HTERT RPE-1 (cell line): Measurements from ENCODE around the gene ELMOD3.
"Not testable (repeated sequence)": the region's sequence is repeated elsewhere in the genome, so short reads cannot be mapped to it uniquely, and the experiment has no call there.

Experiments
- in situ Hi-C: fragments of 300-500 bp; cut with MboI; formaldehyde crosslinking; loops from 4 replicates; pipeline ENCODE4 v1.14.3; 2020; ENCODE audit warnings: low sequenced_read_pairs

Gene ELMOD3

GRCh38 chr2:85371045-85371444 lies 16.5 kb downstream of the ELMOD3 start:
- in situ Hi-C loops = no loop called here

GRCh38 chr2:85376291-85377065 lies 21.9 kb downstream of the ELMOD3 start:
- in situ Hi-C loops = no loop called here

- in situ Hi-C loops = no loop called here
Measured at GRCh38 chr2:85377083-85377482, 22.5 kb downstream of the ELMOD3 start.

GRCh38 chr2:85378257-85378656 lies 23.7 kb downstream of the ELMOD3 start:
- in situ Hi-C loops = no loop called here

GRCh38 chr2:85380048-85380447 lies 25.5 kb downstream of the ELMOD3 start:
- in situ Hi-C loops = no loop called here

- in situ Hi-C loops = not testable (repeated sequence)
Measured at GRCh38 chr2:85383151-85383550, 28.6 kb downstream of the ELMOD3 start.

- in situ Hi-C loops = no loop called here
Measured at GRCh38 chr2:85383850-85384249, 29.3 kb downstream of the ELMOD3 start.

GRCh38 chr2:85385746-85386145 lies 31.2 kb downstream of the ELMOD3 start:
- in situ Hi-C loops = no loop called here

GRCh38 chr2:85387754-85388153 lies 33.2 kb downstream of the ELMOD3 start:
- in situ Hi-C loops = no loop called here

- in situ Hi-C loops = no loop called here
Measured at GRCh38 chr2:85388878-85389538, 34.4 kb downstream of the ELMOD3 start.

GRCh38 chr2:85390941-85391669 lies 36.5 kb downstream of the ELMOD3 start:
- in situ Hi-C loops = no loop called here

GRCh38 chr2:85393836-85394235 lies 39.3 kb downstream of the ELMOD3 start:
- in situ Hi-C loops = no loop called here

- in situ Hi-C loops = no loop called here
Measured at GRCh38 chr2:85394261-85394681, 39.7 kb downstream of the ELMOD3 start.

- in situ Hi-C loops = no loop called here
Measured at GRCh38 chr2:85394976-85395375, 40.4 kb downstream of the ELMOD3 start.

- in situ Hi-C loops = no loop called here
Measured at GRCh38 chr2:85395912-85396475, 41.4 kb downstream of the ELMOD3 start.

- in situ Hi-C loops = no loop called here
Measured at GRCh38 chr2:85396531-85397470, 42.2 kb downstream of the ELMOD3 start.

- in situ Hi-C loops = no loop called here
Measured at GRCh38 chr2:85397925-85398331, 43.4 kb downstream of the ELMOD3 start.

- in situ Hi-C loops = no loop called here
Measured at GRCh38 chr2:85398426-85399182, 44.0 kb downstream of the ELMOD3 start.

- in situ Hi-C loops = no loop called here
Measured at GRCh38 chr2:85399183-85399455, 44.5 kb downstream of the ELMOD3 start.

GRCh38 chr2:85400023-85400422 lies 45.5 kb downstream of the ELMOD3 start:
- in situ Hi-C loops = no loop called here
